Skeletal muscle satellite cell (primary cell): ENCODE measurements around the gene FRY.

Experiments used
- H3K27me3 ChIP-seq: 2 replicates; pipeline ENCODE4 v1.7.0; 2013; ENCODE audit warnings: low read length; ENCODE audit not compliant: control insufficient read depth, insufficient read depth
- H3K36me3 ChIP-seq: 2 replicates; pipeline ENCODE4 v1.7.0; 2013; ENCODE audit warnings: mild to moderate bottlenecking, control low read depth, low read length; ENCODE audit not compliant: insufficient read depth
- H3K4me1 ChIP-seq: 2 replicates; pipeline ENCODE4 v1.7.0; 2013; ENCODE audit warnings: low read length; ENCODE audit not compliant: control insufficient read depth, insufficient read depth
- H3K4me2 ChIP-seq: 2 replicates; pipeline ENCODE4 v1.7.0; 2013; ENCODE audit warnings: mild to moderate bottlenecking, low read length
- H3K4me3 ChIP-seq: 2 replicates; pipeline ENCODE4 v1.7.0; 2013; ENCODE audit warnings: low read length
- H3K9ac ChIP-seq: 2 replicates; pipeline ENCODE4 v1.7.0; 2013; ENCODE audit warnings: mild to moderate bottlenecking, low read depth, low read length, moderate library complexity
- H3K9me3 ChIP-seq: replicated peaks from 2 replicates; pipeline ENCODE4 v1.7.0; 2013; ENCODE audit warnings: mild to moderate bottlenecking, control low read depth, low read length

FRY gene

DNA sequence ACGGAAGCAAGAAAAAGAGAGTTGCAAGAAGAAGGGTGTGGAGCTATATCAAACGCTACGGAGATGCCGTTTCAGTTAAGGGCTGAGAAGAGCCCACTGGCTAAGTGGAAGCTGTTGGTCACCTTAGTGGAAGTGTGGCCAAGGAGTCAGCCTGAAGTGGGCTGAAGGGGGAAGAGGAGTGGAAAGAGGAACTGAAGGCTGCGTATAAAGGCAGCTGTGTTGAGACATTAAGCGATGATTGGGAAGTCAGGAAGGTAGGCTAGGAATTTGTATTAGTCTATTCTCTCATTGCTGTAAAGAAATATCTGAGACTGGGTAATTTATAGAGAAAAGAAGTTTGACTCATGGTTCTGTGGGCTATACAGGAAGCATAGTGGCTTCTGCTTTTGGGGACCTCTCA, 14.1 kb upstream of the FRY start:
- Histone ChIP-seq H3K4me2 (no peak overlapping the region), H3K9me3 (no peaks in the 10 kb centered on the region), H3K36me3 (no peaks in the 10 kb centered on the region), H3K9ac (no peak overlapping the region), H3K4me3 (no peak overlapping the region), H3K4me1 (peaks cover 10% of the 10 kb centered on the region), H3K27me3 (no peaks in the 10 kb centered on the region)

DNA sequence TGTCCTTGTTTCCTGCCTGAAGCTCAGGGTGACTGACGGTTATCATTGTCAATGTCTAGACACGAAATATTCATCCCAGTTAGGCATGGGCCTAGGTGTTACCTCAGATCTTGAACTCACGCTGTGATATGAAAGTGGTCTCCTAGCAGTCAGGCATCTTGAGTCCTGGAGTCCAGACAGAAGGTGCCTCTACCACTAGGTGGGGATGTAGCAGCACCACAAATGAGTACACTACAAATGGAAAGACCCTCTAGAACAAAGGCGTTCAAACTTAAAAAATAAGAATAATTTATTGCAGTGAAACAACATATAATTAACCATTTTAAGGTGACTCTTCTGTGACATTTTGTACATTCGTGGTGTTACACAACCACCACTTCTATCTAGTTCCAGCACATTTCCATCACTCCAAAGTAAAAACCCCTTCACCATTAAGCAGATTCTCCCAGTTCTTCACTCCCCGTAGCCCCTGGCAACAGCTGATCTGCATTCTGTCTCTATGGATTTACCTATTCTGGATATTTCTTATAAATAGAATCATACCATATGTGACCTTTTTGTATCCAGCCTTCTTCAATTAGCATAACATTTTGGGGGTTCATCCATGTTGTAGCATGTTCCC, 11.9 kb upstream of the FRY start:
- H3K9me3 ChIP-seq: no peaks in the 10 kb centered on the region
- H3K4me1 ChIP-seq: peaks cover 13% of the 10 kb centered on the region
- H3K4me2 ChIP-seq: no peak overlapping the region
- H3K9ac ChIP-seq: no peak overlapping the region
- no peak overlapping the region for H3K4me3 ChIP-seq
- no peaks in the 10 kb centered on the region for H3K27me3 ChIP-seq
- no peaks in the 10 kb centered on the region for H3K36me3 ChIP-seq

DNA sequence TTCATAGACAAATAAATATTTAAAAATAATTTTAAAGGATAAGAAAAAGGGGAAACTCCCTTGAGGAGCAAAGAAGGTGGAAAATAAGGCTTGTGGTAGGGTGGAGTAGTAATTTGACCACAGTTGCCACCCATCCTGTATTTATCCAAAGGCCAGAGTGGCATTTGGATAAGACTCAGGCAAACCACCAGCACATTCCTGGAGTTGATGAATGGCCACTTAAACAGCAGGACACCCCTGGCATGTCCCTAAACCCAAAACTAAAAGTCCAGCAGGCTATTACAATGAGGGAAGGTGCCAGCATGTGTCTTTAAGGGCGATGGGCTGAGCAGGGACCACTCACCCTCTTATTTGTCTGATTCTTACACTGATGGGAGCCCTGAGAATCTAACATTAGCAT, 9.8 kb upstream of the FRY start:
- Histone ChIP-seq H3K4me3 (no peak overlapping the region), H3K9ac (no peak overlapping the region), H3K9me3 (no peaks in the 10 kb centered on the region), H3K36me3 (no peaks in the 10 kb centered on the region), H3K4me1 (peaks cover 13% of the 10 kb centered on the region), H3K27me3 (no peaks in the 10 kb centered on the region), H3K4me2 (peak overlapping the region; percentile 19)

DNA sequence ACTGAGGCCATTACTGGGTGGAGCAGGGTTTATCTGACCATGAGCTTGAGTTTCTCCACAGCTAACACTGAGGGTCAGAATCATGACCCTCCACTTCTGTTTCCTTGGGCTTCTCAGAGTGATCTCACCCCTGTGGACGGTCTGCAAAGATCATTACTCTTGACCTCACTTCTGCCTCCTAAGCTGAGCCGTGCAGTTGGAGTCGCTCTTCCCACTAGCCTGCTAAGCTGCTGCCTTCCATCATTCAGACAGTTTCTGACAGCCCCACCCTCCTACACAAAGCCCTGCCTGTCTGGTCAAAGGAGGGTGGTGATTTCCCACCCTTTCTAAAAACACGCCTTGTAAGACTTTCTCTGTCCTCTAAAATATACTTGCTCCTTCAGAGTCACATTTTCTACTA, 9.3 kb upstream of the FRY start:
- Histone ChIP-seq H3K9me3 (no peaks in the 10 kb centered on the region), H3K27me3 (no peaks in the 10 kb centered on the region), H3K4me3 (no peak overlapping the region), H3K36me3 (no peaks in the 10 kb centered on the region), H3K4me1 (peaks cover 13% of the 10 kb centered on the region), H3K4me2 (peak overlapping the region; percentile 19), H3K9ac (no peak overlapping the region)

DNA sequence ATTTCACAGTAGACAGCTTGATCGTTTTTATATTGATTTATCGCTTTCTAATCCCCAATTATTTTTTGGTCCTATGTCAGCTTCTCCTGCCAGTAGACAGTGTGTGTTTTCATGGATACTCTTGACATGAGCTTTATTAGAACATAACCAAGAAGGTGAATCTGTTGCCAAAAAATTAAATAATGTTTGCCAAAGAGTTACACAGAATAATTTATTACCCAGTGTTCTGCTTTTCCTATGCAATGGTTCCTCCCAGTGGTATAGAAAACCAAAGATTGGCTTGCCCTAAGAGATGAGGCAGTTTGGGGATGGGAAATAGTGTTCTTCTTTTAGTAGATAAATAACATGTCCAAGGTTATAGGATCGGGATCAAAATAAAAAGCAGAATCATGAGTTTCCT, 8.5 kb upstream of the FRY start:
- Histone ChIP-seq H3K36me3 (no peaks in the 10 kb centered on the region), H3K9ac (no peak overlapping the region), H3K9me3 (no peaks in the 10 kb centered on the region), H3K27me3 (no peaks in the 10 kb centered on the region), H3K4me3 (no peak overlapping the region), H3K4me1 (peaks cover 13% of the 10 kb centered on the region), H3K4me2 (no peak overlapping the region)

DNA sequence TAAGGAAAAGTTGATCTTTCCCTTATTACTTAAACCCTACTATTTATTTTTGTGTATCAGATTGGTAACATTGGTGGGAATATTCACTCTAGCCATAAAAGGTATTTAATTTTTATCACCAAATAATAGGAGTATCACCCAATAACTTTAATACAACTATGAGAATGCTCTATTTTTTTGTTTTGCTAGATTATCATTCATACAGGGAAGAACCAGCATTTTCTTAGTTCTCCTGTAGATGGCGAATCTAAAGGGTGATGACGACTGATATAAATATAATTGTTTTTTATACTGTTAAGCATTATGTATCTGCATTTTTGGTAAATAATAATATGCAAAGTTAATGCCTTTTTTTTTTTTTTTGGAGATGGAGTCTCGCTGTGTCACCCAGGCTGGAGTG, 7.9 kb upstream of the FRY start:
- no peak overlapping the region for H3K4me2 ChIP-seq
- H3K27me3 ChIP-seq: no peaks in the 10 kb centered on the region
- H3K36me3 ChIP-seq: no peaks in the 10 kb centered on the region
- H3K9ac ChIP-seq: no peak overlapping the region
- H3K4me3 ChIP-seq: no peak overlapping the region
- H3K9me3 ChIP-seq: no peaks in the 10 kb centered on the region
- peaks cover 13% of the 10 kb centered on the region for H3K4me1 ChIP-seq

DNA sequence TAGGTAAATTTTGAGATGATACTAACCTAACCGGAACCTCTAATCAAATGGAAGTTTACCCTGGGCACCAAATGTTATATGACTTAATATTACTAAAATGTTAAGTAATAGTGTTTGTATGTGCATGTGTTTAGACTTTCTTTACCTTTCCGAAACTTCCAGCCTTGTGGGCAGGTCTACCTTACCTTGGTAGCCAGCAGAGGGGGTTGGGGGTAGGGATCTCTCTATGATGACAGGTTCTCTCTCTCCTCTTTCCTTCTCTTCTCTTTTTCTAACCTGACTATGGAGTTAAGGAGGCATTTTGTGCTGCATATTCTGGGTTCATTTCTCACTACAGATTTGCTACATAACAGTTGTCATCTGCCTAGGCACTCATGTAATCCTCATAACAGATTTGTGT, 6.8 kb upstream of the FRY start:
- Histone ChIP-seq H3K9ac (no peak overlapping the region), H3K27me3 (no peaks in the 10 kb centered on the region), H3K4me1 (peaks cover 13% of the 10 kb centered on the region), H3K4me2 (no peak overlapping the region), H3K36me3 (no peaks in the 10 kb centered on the region), H3K4me3 (no peak overlapping the region), H3K9me3 (no peaks in the 10 kb centered on the region)

DNA sequence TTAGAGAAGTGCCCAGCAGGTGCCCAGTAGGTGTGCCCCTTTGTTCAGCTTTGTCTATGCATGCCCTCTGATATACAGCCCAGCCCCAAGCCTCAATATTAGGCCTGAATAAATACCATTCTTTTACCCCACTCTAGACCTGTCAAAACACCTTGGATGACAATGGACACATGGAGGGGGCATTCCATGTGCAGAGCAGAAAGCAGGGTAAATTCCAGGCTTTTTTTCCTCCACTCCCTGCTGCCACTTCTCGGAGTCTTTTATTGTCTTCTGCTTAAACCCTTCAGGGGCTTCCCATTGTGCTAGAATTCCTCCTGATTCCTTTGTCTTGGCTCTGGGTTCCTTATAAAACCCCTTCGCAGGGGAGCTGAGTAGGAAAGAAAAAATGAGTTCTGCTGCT, 5.8 kb upstream of the FRY start:
- H3K27me3 ChIP-seq: no peaks in the 10 kb centered on the region
- no peak overlapping the region for H3K4me2 ChIP-seq
- no peaks in the 10 kb centered on the region for H3K36me3 ChIP-seq
- no peak overlapping the region for H3K4me3 ChIP-seq
- no peaks in the 10 kb centered on the region for H3K9me3 ChIP-seq
- peaks cover 15% of the 10 kb centered on the region for H3K4me1 ChIP-seq
- no peak overlapping the region for H3K9ac ChIP-seq

DNA sequence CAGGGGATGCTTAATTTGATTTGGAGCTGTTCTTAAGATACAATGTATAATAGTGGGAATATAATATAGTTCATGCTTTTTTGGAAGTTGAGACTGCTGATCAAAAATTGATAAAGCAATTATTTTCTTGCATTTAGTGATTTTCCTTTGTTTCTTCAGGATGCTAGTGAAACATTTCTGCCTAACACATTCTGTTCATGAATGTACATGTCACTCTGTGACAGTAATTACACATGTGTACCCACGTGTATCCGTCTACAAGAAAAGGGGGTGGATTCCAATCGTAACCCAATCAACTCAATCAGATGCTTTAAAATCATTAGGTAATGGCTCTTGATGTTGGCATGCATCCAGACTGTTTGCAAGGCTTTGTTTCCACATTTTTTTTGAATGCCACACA, 5.0 kb upstream of the FRY start:
- Histone ChIP-seq H3K36me3 (no peaks in the 10 kb centered on the region), H3K4me1 (peaks cover 17% of the 10 kb centered on the region), H3K4me2 (no peak overlapping the region), H3K9ac (no peak overlapping the region), H3K27me3 (no peaks in the 10 kb centered on the region), H3K4me3 (no peak overlapping the region), H3K9me3 (no peaks in the 10 kb centered on the region)

DNA sequence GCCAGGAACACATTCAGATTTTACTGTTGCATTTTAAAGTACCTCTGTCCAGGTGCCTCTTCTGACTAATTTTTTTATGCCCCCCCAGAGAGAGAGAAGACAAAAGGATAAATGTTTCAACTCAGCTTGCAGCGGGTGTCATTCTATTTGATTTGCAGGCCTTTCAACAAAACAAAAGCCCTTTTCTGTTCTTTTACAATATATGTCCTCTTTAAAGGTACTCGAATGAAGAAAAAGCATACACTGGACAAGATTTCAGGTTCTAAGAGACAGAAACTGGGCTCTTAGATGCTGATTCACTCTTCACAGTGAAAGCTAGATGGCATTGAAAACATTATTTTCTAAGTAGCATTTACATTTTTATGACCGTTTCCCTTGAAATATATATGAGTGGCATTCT, 2.9 kb upstream of the FRY start:
- Histone ChIP-seq H3K9me3 (no peaks in the 10 kb centered on the region), H3K4me1 (peaks cover 6% of the 10 kb centered on the region), H3K4me2 (no peak overlapping the region), H3K27me3 (no peaks in the 10 kb centered on the region), H3K36me3 (no peaks in the 10 kb centered on the region), H3K9ac (no peak overlapping the region), H3K4me3 (no peak overlapping the region)

DNA sequence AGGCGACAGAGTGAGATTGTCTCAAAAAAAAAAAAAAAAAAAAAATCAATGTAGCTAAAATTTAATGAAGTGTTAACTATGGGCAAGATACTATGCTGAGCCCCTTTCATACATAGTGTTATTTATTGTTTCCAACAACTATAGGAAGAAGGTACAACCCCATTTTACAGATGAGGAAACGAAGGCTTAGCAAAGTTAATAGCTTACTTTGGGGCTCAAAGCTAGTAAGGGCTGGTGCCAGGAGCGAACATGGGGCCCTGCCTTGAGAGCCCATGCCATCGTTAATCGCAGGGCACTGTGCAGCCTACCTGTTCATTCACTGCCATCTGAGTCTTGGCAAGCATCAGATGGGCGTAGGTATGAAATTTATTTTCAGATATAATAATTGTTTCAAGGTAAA, 1.9 kb upstream of the FRY start:
- Histone ChIP-seq H3K4me3 (no peak overlapping the region), H3K9me3 (no peaks in the 10 kb centered on the region), H3K4me1 (peaks cover 6% of the 10 kb centered on the region), H3K27me3 (no peaks in the 10 kb centered on the region), H3K4me2 (no peak overlapping the region), H3K36me3 (no peaks in the 10 kb centered on the region), H3K9ac (no peak overlapping the region)

DNA sequence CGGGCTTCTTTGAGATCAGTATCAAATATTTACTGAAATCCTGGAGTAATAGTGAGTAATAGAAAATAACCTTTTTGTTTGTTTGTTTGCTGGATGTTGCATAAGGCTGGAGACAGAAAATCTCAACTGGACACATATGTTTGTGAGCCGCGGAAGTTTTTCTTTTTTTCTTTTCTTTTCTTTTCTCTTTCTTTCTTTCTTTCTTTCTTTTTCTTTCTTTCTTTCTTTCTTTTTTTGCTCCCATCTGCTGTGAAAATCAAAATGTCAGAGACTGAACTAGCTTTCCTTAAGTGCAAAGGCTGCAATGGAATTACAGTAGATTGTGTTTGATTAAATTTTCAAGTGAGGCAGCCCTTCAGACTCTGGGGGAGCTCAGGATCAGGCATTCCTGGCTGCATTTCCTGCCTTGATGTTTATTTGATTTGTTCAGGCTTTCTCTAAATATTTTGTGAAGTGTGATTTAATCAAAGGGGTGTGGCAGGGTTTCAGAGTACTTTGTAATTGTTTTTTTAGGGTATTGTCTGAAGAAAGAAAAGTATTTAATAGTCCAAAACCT, 319 bp downstream of the FRY start:
- peak overlapping the region; percentile 82 for H3K4me3 ChIP-seq
- no peaks in the 10 kb centered on the region for H3K9me3 ChIP-seq
- H3K4me2 ChIP-seq: peak overlapping the region; percentile 84
- no peaks in the 10 kb centered on the region for H3K36me3 ChIP-seq
- H3K9ac ChIP-seq: peak overlapping the region; percentile 73
- no peaks in the 10 kb centered on the region for H3K27me3 ChIP-seq
- H3K4me1 ChIP-seq: peaks cover 6% of the 10 kb centered on the region
